A549 treated with GW870086 at 1 μM for 4 hours (cell line): Measurements from ENCODE around the gene DPP7. TPM values are rescaled to one million over a fixed set of nuclear protein-coding genes. Genes with fewer than 3 reads are reported as not detected.

Experiments
- total RNA-seq: library from RNA; stranded (reverse); fragments of 200-300 nt; extraction: Qiagen RNA extraction; gene quantifications from 5 replicates; pipeline ENCODE4 v1.2.3, GENCODE V29; 2022; ENCODE audit warnings: low read depth

Gene DPP7
- total RNA-seq: 81.3 to 123 TPM (median 112 TPM) in 5 replicates

GRCh38 chr9:137114613-137115393, at the start of gene DPP7:
TSS of gene DPP7 (minus strand) at chr9:137114733. CDS start at chr9:137114713, 20 bp downstream.

GRCh38 chr9:137138722-137139467, 24.4 kb upstream of the DPP7 start, which contains the start of gene GRIN1:
TSS of gene GRIN1 (plus strand) at chr9:137139154. CDS start at chr9:137139487, 333 bp downstream.

GRCh38 chr9:137086531-137087408, 27.8 kb downstream of the DPP7 start, which contains the start of gene MAN1B1:
TSS of gene MAN1B1 (plus strand) at chr9:137086985. CDS start at chr9:137087000, 15 bp downstream.

GRCh38 chr9:137077010-137077747, 37.4 kb downstream of the DPP7 start, which contains the start of gene UAP1L1:
TSS of gene UAP1L1 (plus strand) at chr9:137077517. CDS start at chr9:137077533, 16 bp downstream.

GRCh38 chr9:137070201-137070905, 44.2 kb downstream of the DPP7 start, which contains the start of gene SAPCD2:
TSS of gene SAPCD2 (minus strand) at chr9:137070557. CDS start at chr9:137070460, 97 bp downstream.

Other genes starting within 250 kb of the DPP7 start
- 428 to 545 TPM (median 458 TPM) in 5 replicates for gene EDF1, start 248.4 kb downstream of the DPP7 start, total RNA-seq
- gene TRAF2, start 228.2 kb downstream of the DPP7 start, total RNA-seq: 43.8 to 69.5 TPM (median 59.1 TPM) in 5 replicates
- gene FBXW5, start 170.0 kb downstream of the DPP7 start, total RNA-seq: 70.1 to 101 TPM (median 99.1 TPM) in 5 replicates
- gene C8G, start 169.5 kb downstream of the DPP7 start, total RNA-seq: 0.85 to 2.9 TPM (median 1.4 TPM) in 5 replicates
- gene LCN12, start 162.5 kb downstream of the DPP7 start, total RNA-seq: 0.80 to 1.6 TPM (median 1.3 TPM) in 5 replicates
- 0.57 to 0.68 TPM (median 0.66 TPM) in 3 of 5 replicates, not detected in the others for gene PTGDS, start 137.2 kb downstream of the DPP7 start, total RNA-seq
- gene LCNL1, start 131.7 kb downstream of the DPP7 start, total RNA-seq: 0.07 to 0.08 TPM (median 0.08 TPM) in 3 of 5 replicates, not detected in the others
- gene PAXX, start 122.3 kb downstream of the DPP7 start, total RNA-seq: 47.9 to 81.3 TPM (median 74.1 TPM) in 5 replicates
- gene CLIC3, start 118.2 kb downstream of the DPP7 start, total RNA-seq: 3.3 to 5.1 TPM (median 4.8 TPM) in 5 replicates
- gene ABCA2, start 86.5 kb downstream of the DPP7 start, total RNA-seq: 21.4 to 27.7 TPM (median 25.4 TPM) in 5 replicates
- gene FUT7, start 82.6 kb downstream of the DPP7 start, total RNA-seq: 0.06 TPM in 1 of 5 replicates, not detected in the others
- 44.4 to 81.3 TPM (median 73.5 TPM) in 5 replicates for gene NPDC1, start 68.6 kb downstream of the DPP7 start, total RNA-seq
- gene ENTPD2, start 60.7 kb downstream of the DPP7 start, total RNA-seq: 1.1 to 2.3 TPM (median 1.7 TPM) in 5 replicates
- 14.8 to 25.2 TPM (median 21.9 TPM) in 5 replicates for gene SAPCD2, start 44.2 kb downstream of the DPP7 start, total RNA-seq
- 9.7 to 13.3 TPM (median 10.7 TPM) in 5 replicates for gene UAP1L1, start 37.2 kb downstream of the DPP7 start, total RNA-seq
- gene MAN1B1, start 27.7 kb downstream of the DPP7 start, total RNA-seq: 39.8 to 52.8 TPM (median 51.9 TPM) in 5 replicates
- gene GRIN1, start 24.4 kb upstream of the DPP7 start, total RNA-seq: 0.30 to 0.61 TPM (median 0.40 TPM) in 5 replicates
- 0.70 to 2.1 TPM (median 1.2 TPM) in 5 replicates for gene LRRC26, start 55.3 kb upstream of the DPP7 start, total RNA-seq
- not detected in 5 replicates for gene TMEM210, start 57.3 kb upstream of the DPP7 start, total RNA-seq
- gene ANAPC2, start 73.8 kb upstream of the DPP7 start, total RNA-seq: 25.3 to 36.9 TPM (median 34.6 TPM) in 5 replicates
- 105 to 159 TPM (median 141 TPM) in 5 replicates for gene SSNA1, start 73.9 kb upstream of the DPP7 start, total RNA-seq
- 6.8 to 10.6 TPM (median 9.0 TPM) in 5 replicates for gene TPRN, start 86.0 kb upstream of the DPP7 start, total RNA-seq
- 36.5 to 44.9 TPM (median 44.2 TPM) in 5 replicates for gene TMEM203, start 90.9 kb upstream of the DPP7 start, total RNA-seq
- gene NDOR1, start 91.0 kb upstream of the DPP7 start, total RNA-seq: 11.7 to 17.1 TPM (median 16.5 TPM) in 5 replicates
- 1.4 to 2.3 TPM (median 1.8 TPM) in 5 replicates for gene RNF208, start 107.5 kb upstream of the DPP7 start, total RNA-seq
- 3.6 to 5.2 TPM (median 4.2 TPM) in 5 replicates for gene CYSRT1, start 110.4 kb upstream of the DPP7 start, total RNA-seq
- 0.08 to 0.31 TPM (median 0.21 TPM) in 5 replicates for gene RNF224, start 112.8 kb upstream of the DPP7 start, total RNA-seq
- gene SLC34A3, start 116.2 kb upstream of the DPP7 start, total RNA-seq: 0.06 to 0.17 TPM (median 0.11 TPM) in 5 replicates
- 612 to 791 TPM (median 723 TPM) in 5 replicates for gene TUBB4B, start 126.6 kb upstream of the DPP7 start, total RNA-seq
- gene STPG3, start 136.6 kb upstream of the DPP7 start, total RNA-seq: not detected in 5 replicates
- 45.1 to 56.7 TPM (median 55.1 TPM) in 5 replicates for gene NELFB, start 140.6 kb upstream of the DPP7 start, total RNA-seq
- gene TOR4A, start 163.0 kb upstream of the DPP7 start, total RNA-seq: 19.3 to 29.7 TPM (median 27.9 TPM) in 5 replicates
- gene NRARP, start 187.5 kb upstream of the DPP7 start, total RNA-seq: 1.9 to 4.6 TPM (median 4.1 TPM) in 5 replicates